ENCODE measurements around the gene OGFR.

GRCh38 chr20:62775206-62775605 is 29.4 kb upstream of the OGFR start:
- TF ChIP-seq CTCF (IDR thresholded peaks at IDR 0.05; ENCODE audit: insufficient read depth, low read length, poor library complexity, severe bottlenecking), result no peak
- TF ChIP-seq EZH2phosphoT487 (conservative IDR thresholded peaks at IDR 0.05; ENCODE audit: low read length), result no peak

Measured in SU-DHL-6 (cell line).